Measurements from ENCODE around the gene OR10AG1.

- no peak for TF ChIP-seq CTCF (IDR thresholded peaks at IDR 0.05)
- no peak for TF ChIP-seq POLR2A (IDR thresholded peaks at IDR 0.05)
- TF ChIP-seq POLR2AphosphoS5 (IDR thresholded peaks at IDR 0.05; ENCODE audit: insufficient read depth in 1 of 2, low read depth in 1 of 2) = no peak
Measured at GRCh38 chr11:55966391-55966790, 3.4 kb downstream of the OR10AG1 start.

Data from vagina (tissue), 2 donors.